Astrocyte of the hippocampus (primary cell): Measurements from ENCODE around the gene CXCR1.
"Not testable (repeated sequence)": the region's sequence is repeated elsewhere in the genome, so short reads cannot be mapped to it uniquely, and the experiment has no call there.

Experiments
- DNase-seq: peaks from one replicate; pipeline ENCODE4 v3.0.0; 2011; ENCODE audit warnings: low read depth, low spot score

The CXCR1 gene

GRCh38 chr2:218166791-218167190, at the start of gene CXCR1:
CXCR1 (minus strand) TSS chr2:218166962; CDS start chr2:218165211, 1,751 bp downstream.
- DNase-seq, result no peak

- no peak for DNase-seq
Measured at GRCh38 chr2:218216336-218216673, 49.5 kb upstream of the CXCR1 start.

- no peak for DNase-seq
Measured at GRCh38 chr2:218214116-218214515, 47.4 kb upstream of the CXCR1 start.

- DNase-seq, result no peak
Measured at GRCh38 chr2:218209078-218209477, 42.3 kb upstream of the CXCR1 start.

- DNase-seq, result peak; percentile 16
Measured at GRCh38 chr2:218202266-218202665, 35.5 kb upstream of the CXCR1 start.

GRCh38 chr2:218196974-218197373, 30.2 kb upstream of the CXCR1 start:
- DNase-seq, result no peak

- DNase-seq, result no peak
Measured at GRCh38 chr2:218194880-218195279, 28.1 kb upstream of the CXCR1 start.

GRCh38 chr2:218193701-218194100, 26.9 kb upstream of the CXCR1 start:
- DNase-seq, result no peak

- no peak for DNase-seq
Measured at GRCh38 chr2:218192902-218193430, 26.2 kb upstream of the CXCR1 start.

GRCh38 chr2:218188528-218188927, 21.8 kb upstream of the CXCR1 start:
- DNase-seq, result no peak

- DNase-seq, result no peak
Measured at GRCh38 chr2:218187296-218188015, 20.7 kb upstream of the CXCR1 start.

GRCh38 chr2:218186876-218187275, 20.1 kb upstream of the CXCR1 start:
- no peak for DNase-seq

- peak; percentile 79 for DNase-seq
Measured at GRCh38 chr2:218186355-218186766, 19.6 kb upstream of the CXCR1 start.

GRCh38 chr2:218184331-218184730, 17.6 kb upstream of the CXCR1 start:
- DNase-seq, result no peak

- DNase-seq, result no peak
Measured at GRCh38 chr2:218180467-218181114, 13.8 kb upstream of the CXCR1 start.

GRCh38 chr2:218179782-218180181, 13.0 kb upstream of the CXCR1 start:
- DNase-seq, result no peak

- DNase-seq, result no peak
Measured at GRCh38 chr2:218172845-218173244, 6.1 kb upstream of the CXCR1 start.

GRCh38 chr2:218171744-218172143, 5.0 kb upstream of the CXCR1 start:
- DNase-seq, result not testable (repeated sequence)

- DNase-seq, result no peak
Measured at GRCh38 chr2:218169757-218170546, 3.2 kb upstream of the CXCR1 start.

- DNase-seq, result peak; percentile 31
Measured at GRCh38 chr2:218168635-218169462, 2.1 kb upstream of the CXCR1 start.

- no peak for DNase-seq
Measured at GRCh38 chr2:218168016-218168415, 1.3 kb upstream of the CXCR1 start.
